AG10803 (cell line): ENCODE results near the gene AIFM1.

Experiments
- DNase-seq: peaks from one replicate; pipeline ENCODE4 v3.0.0; 2010; ENCODE audit warnings: low read depth
- H3K4me3 ChIP-seq: 2 replicates; pipeline ENCODE4 v1.5.1; 2011; ENCODE audit warnings: mild to moderate bottlenecking, low read length, control low read depth
- CTCF ChIP-seq: conservative IDR thresholded peaks from 2 replicates; pipeline ENCODE4 v1.5.1; 2011; ENCODE audit warnings: mild to moderate bottlenecking, low read length, control low read depth, inconsistent platforms

AIFM1 gene

DNA sequence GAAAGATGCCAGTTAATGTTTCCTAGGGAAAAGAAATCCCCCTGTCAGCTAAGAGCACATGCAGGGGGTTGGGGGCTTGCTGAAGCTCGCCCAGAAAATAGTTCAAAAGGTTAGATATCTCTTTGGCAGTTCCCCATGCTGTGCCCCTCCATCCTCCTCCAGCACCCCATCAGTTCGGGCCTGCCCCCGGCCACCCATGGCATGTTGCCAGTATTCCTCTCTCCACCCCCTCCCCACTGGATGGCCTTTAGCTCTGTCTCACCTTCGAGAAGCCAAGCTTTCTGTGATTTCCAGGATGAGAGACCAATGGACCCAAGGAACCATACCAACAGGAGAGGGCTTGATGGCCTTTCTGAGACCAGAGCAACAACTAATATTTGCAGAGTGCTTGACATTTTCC lies 11.3 kb upstream of the AIFM1 start:
- no peak for DNase-seq
- H3K4me3 ChIP-seq: no peak overlapping the region
- no peak for TF ChIP-seq CTCF

DNA sequence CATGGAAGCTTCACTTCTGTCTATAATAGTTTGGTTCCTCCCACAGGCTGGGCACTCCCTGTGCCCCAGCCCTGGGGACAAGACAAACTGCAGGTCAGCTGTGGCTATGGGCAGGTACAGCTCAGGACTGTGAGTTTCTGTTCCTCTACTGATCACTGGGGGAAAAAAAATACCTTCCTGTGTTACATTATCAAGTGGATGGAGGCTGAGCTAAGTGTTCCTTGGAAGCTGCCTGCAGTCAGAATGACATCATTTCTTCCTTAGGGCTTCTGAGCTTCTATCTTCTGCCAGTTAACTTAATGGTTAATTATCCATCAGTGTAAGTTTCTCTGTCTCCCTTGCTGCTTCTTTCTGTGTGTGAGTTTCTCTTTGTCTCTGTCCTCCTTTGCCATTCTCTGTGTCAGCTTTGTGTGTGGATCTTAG lies 10.7 kb upstream of the AIFM1 start:
- no peak overlapping the region for H3K4me3 ChIP-seq
- TF ChIP-seq CTCF: no peak
- no peak for DNase-seq

GRCh38 chrX:130174937-130175336 lies 9.3 kb upstream of the AIFM1 start:
- no peak for TF ChIP-seq CTCF
- H3K4me3 ChIP-seq: no peak overlapping the region
- no peak for DNase-seq

DNA sequence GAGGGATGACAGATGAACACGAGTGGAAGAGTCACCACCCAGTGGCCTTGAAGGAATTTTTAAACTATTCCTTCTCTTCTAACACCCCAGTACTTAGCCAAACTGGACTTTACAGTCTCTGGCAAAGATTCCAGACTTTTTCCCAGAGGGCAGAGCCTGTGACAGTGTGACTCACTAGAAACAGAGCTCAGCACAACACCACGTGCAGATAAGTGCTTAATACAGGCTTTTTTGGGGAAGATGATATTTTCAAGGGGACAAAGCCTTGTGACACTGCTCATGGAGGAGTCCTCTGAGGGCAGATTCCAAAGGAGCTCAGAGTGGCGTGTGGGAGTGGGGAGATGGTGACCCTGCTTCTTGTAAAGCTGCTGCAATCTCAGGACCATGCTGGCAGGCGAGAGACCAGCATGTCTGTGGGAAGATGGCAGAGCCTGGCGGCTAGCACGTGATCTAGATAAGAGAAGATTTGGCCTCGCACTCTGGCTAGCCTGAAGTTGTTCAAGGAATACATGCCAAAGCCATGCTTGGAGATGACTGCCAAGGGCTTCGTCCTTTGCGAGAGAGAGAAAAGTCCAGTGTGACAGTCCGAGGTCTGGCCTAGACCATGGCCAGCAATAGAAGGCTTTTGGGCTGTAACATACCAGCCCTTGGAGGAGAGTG lies 8.5 kb upstream of the AIFM1 start:
- no peak for TF ChIP-seq CTCF
- peak; percentile 84 for DNase-seq
- H3K4me3 ChIP-seq: no peak overlapping the region

DNA sequence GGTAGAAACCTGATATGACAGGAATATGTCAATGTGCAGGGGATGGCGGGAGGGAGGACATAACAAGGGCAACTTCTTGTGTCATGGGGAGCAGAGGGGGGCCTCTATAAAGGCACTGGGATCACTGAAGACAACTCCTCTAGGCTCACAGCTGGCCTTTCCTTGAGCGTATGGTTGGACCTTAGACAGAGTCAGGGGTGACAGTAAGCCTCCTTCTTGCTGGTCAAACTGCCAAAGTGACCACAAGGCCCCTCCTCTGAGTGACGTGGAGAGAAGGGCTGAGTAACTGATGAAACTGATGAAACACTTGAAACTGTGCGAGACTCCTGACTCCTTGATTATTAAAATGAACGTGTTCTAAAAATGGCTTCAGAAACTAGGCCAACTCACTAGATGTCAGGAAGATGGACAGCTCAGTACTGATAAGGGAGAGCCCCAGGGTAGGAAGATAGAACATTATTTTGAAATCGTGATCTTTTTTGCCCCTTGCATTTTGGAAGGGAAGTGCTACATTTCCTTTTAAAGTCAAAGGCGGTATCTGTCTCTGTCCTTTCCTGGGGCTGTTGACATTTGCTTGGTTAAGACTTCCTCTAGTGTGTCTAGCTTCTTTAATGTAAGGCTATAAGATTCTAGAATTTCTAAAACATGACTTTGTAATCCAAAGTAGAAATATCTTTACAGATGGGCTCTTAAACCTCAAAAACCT lies 7.7 kb upstream of the AIFM1 start:
- peak; percentile 87 for DNase-seq
- TF ChIP-seq CTCF: no peak
- H3K4me3 ChIP-seq: no peak overlapping the region

DNA sequence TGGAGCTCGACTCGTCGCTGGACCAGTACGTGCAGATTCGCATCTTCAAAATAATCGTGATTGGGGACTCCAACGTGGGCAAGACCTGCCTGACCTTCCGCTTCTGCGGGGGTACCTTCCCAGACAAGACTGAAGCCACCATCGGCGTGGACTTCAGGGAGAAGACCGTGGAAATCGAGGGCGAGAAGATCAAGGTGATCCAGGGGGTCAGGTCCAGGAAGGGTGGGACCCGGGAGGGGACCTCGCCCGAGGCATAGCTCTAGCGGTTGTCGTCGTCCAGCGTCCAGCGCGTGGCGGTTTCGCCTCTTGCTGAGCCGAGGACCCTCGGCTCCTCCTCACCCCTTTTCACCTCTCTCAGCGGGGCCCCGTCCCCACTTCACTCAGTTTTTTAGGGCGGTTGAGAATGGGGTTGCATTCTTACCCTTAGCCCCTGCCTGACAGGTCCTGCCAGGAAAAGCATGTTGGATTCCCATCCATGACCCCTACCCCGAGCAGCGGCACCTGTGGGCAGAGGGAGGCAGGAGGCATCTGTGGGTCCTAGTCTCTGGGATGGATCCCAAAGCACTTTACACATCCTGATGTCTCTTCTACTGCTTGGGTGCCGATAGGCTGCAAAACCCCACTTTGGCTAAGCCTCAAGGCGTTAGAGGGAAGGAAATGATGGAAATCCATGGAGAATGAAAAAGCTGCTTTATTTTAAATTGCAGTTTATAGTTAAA lies 6.6 kb upstream of the AIFM1 start:
- no peak for DNase-seq
- TF ChIP-seq CTCF: no peak
- peak overlapping the region; percentile 55 for H3K4me3 ChIP-seq
